GM12872 (cell line): ENCODE data around the gene CYP4F22.

Experiments used
- CTCF ChIP-seq: IDR thresholded peaks from 3 replicates; pipeline ENCODE4 v1.5.1; 2011; ENCODE audit warnings: low read depth, mild to moderate bottlenecking, low read length, moderate library complexity; ENCODE audit not compliant: insufficient read depth

CYP4F22 gene

GRCh38 chr19:15502264-15502663, 6.1 kb upstream of the CYP4F22 start:
- no peak for TF ChIP-seq CTCF

DNA sequence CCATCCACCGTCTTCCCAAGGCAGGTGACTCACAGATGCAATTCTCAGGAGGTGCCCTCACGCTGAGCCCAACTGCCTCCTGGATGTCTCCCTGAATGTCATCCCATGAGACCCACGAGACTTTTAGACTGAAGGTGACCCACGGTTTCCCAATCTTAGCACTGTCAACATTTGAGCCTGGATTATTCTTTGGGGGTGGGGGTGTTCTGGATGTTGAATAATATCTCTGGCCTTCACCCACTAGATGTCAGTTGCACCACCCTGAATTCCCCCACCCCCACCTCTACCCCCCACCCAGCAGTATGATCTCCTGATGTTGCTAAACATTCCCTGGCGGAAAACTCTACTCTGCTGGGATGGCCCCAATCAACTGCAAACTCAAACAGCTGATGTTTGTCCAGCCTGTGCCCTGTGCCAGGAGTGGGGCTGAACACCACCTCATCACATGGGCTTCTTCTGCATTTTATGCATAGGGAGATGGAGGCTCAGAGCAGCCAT, 2.2 kb upstream of the CYP4F22 start:
- no peak for TF ChIP-seq CTCF

- no peak for TF ChIP-seq CTCF
Observed at GRCh38 chr19:15507068-15508034, 974 bp upstream of the CYP4F22 start.

DNA sequence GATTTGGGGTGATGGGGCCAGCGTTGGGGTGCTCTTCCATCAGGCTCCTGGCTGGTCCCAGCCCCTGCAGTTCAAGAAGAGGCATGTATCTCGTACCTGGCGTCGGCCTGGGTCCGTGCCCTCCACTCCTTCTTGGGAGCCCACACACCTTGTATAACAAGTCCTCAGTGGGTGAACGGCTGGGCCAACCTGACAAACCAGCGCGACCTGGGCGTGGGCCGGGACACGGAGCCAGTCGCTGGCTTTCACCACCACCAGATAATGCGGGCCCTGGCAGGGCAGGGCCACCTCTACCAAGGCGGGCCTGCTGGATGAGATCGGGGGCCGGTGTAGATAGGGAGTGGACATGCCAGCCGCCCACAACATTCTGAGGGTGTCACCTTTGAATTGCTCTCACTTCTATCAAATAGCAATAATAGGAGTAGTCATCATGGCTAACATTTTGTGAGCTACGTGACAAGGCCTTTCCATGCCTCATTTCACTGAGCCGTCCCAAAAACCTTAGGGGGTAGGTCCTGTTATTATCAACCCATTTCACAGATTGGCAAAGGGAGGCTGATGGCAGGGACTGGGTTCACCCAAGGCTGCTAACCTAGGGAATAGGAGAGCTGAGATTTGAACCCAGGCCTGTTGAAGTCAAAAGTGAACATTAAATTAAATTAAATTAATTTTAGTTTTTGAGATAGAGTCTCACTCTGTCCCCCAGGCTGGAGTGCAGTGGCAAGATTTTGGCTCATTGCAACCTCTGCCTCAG, 3.5 kb downstream of the CYP4F22 start:
- no peak for TF ChIP-seq CTCF

- TF ChIP-seq CTCF = no peak
Observed at GRCh38 chr19:15516363-15516762, 8.0 kb downstream of the CYP4F22 start.

GRCh38 chr19:15517778-15518177, 9.5 kb downstream of the CYP4F22 start:
- no peak for TF ChIP-seq CTCF

- TF ChIP-seq CTCF = no peak
Observed at GRCh38 chr19:15519433-15519976, 11.2 kb downstream of the CYP4F22 start.
